Endothelial cell of umbilical vein (primary cell): ENCODE measurements around the gene PDX1.

Source experiments
- FOS ChIP-seq: IDR thresholded peaks from 2 replicates; pipeline ENCODE4 v1.6.1; 2011; ENCODE audit warnings: mild to moderate bottlenecking, low read length, moderate library complexity, borderline replicate concordance; ENCODE audit not compliant: insufficient read depth
- POLR2A ChIP-seq: IDR thresholded peaks from 2 replicates; pipeline ENCODE4 v1.6.1; 2012; ENCODE audit warnings: low read depth, mild to moderate bottlenecking, control low read depth, low read length

DNA sequence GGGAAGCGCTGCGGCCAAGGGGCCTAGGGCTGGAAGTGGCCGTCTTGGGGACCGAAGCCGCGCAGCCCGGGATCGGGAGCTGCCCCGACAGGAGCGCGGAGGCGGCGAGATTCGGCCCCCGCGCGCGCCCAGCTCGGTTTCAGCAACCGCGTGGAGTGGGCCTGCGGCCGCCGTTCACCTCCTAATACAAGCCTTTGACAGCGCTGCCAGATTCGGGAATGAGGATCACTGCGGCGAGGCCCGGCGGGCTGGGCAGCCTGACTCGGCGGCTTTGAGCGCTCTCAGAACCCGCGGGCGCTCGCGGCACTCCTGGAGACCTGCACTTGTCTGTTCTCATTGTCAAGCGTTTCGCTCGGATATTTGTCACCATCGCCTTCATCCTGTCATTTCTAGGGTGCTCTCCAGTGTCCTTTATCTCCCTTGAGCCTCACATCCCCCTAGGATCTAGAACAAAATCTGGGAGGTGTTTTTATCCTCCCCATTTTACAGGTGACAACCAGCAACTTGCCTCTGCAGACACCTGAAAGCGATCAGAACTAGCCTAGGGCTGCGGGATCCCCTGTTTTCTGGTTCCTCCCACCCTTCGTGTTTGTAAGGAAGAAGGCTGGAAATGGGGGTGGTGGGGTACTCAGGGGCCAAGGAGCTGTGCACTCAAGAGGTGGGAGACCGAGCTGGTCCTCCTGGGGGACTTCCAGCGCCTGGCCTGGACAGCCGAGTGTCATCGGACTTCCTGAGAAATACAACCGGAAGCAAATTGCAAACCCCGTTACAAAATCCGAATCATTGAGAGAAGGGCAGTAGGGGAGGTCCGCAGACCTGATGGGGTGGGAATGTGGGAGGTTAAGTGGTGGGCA is 50.8 kb downstream of the PDX1 start:
- TF ChIP-seq FOS (no peak), POLR2A (no peak)
